Endothelial cell of umbilical vein (primary cell): ENCODE results near the gene ZFAND5. TPM values are rescaled to one million over a fixed set of nuclear protein-coding genes. Genes with fewer than 3 reads are reported as not detected.

Experiments used
- BruUV-seq: library from RNA; stranded (reverse); fragments of 400-500 nt; replicated peaks from 2 replicates; lab custom pipeline; 2021; lab: Mats Ljungman, UMichigan
- CTCF ChIA-PET: fragments of 300-600, 350-600 bp; sonication (Branson Sonifier 250); formaldehyde crosslinking; loops from one replicate; lab custom pipeline; 2021; ENCODE audit warnings: antibody characterized with exemption, inconsistent platforms; lab: Charles Lee
- POLR2A ChIA-PET: fragments of 300-600, 350-600 bp; sonication (Branson Sonifier 250); formaldehyde crosslinking; loops from one replicate; lab custom pipeline; 2021; ENCODE audit warnings: antibody characterized with exemption, inconsistent platforms; lab: Charles Lee
- DNase-seq: peaks from one replicate; pipeline ENCODE4 v3.0.0-alpha.2; 2011; ENCODE audit warnings: low read depth, low spot score
- FAIRE-seq: peaks from 2 replicates; lab custom pipeline; 2011; peaks lifted over from hg19 to GRCh38; lab: Jason Lieb, UNC
- H2AFZ ChIP-seq: 2 replicates; pipeline ENCODE4 v1.6.0; 2012; ENCODE audit warnings: low read depth, low read length, control low read depth, inconsistent platforms
- H3K27ac ChIP-seq: 2 replicates; pipeline ENCODE4 v1.5.1; 2011; ENCODE audit warnings: low read depth, mild to moderate bottlenecking, control low read depth, low read length, moderate library complexity; ENCODE audit not compliant: insufficient read depth
- H3K27me3 ChIP-seq, 2 experiments: 2 replicates each; pipeline versions ENCODE4 v1.6.0 to v1.6.1; 2011; ENCODE audit warnings: low read length in 2 of 2, mixed read lengths in 1 of 2; ENCODE audit not compliant: control insufficient read depth in 2 of 2, insufficient read depth in 2 of 2
- H3K36me3 ChIP-seq, 2 experiments: 2 replicates in 1 of 2; 3 replicates in 1 of 2; pipeline ENCODE4 v1.5.1; 2011; ENCODE audit warnings: low read length in 2 of 2, mild to moderate bottlenecking in 1 of 2, moderate library complexity in 1 of 2; ENCODE audit not compliant: control insufficient read depth in 2 of 2, insufficient read depth in 2 of 2; ENCODE audit errors: extremely low read depth in 1 of 2
- H3K4me1 ChIP-seq: 3 replicates; pipeline ENCODE4 v1.5.1; 2011; ENCODE audit warnings: mild to moderate bottlenecking, low read length; ENCODE audit not compliant: control insufficient read depth, insufficient read depth; ENCODE audit errors: extremely low read depth
- H3K4me2 ChIP-seq: 2 replicates; pipeline ENCODE4 v1.6.1; 2011; ENCODE audit warnings: low read length, control low read depth, mixed read lengths; ENCODE audit not compliant: insufficient read depth
- H3K4me3 ChIP-seq, 3 experiments: fragments of 200-600 bp in 1 of 3; sonication (generic), shearing (Covaris generic) in 1 of 3; replicated peaks in 1 of 3; 2 replicates each; pipeline ENCODE4 v1.5.1; 2011 to 2016; ENCODE audit warnings: control low read depth in 3 of 3, low read length in 3 of 3, mild to moderate bottlenecking in 2 of 3, inconsistent platforms in 1 of 3, low read depth in 1 of 3, moderate library complexity in 1 of 3; ENCODE audit not compliant: insufficient read depth in 1 of 3
- H3K79me2 ChIP-seq: 2 replicates; pipeline ENCODE4 v1.6.0; 2012; ENCODE audit warnings: low read length, inconsistent platforms; ENCODE audit not compliant: control insufficient read depth, insufficient read depth
- H3K9ac ChIP-seq: replicated peaks from 2 replicates; pipeline ENCODE3; 2011; ENCODE audit warnings: low read length, control low read depth; ENCODE audit not compliant: insufficient read depth; ENCODE audit errors: extremely low read depth
- H3K9me1 ChIP-seq: replicated peaks from 3 replicates; pipeline ENCODE4 v1.6.0; 2011; ENCODE audit warnings: mild to moderate bottlenecking, low read length; ENCODE audit not compliant: control insufficient read depth, insufficient read depth; ENCODE audit errors: extremely low read depth
- H3K9me3 ChIP-seq: replicated peaks from 2 replicates; pipeline ENCODE4 v1.5.1; 2012; ENCODE audit warnings: low read length, inconsistent platforms; ENCODE audit not compliant: control insufficient read depth, insufficient read depth
- H4K20me1 ChIP-seq: replicated peaks from 2 replicates; pipeline ENCODE3; 2011; ENCODE audit warnings: mild to moderate bottlenecking, low read length; ENCODE audit not compliant: control insufficient read depth, insufficient read depth; ENCODE audit errors: extremely low read depth
- EZH2 ChIP-seq: IDR thresholded peaks from 2 replicates; pipeline ENCODE4 v1.6.1; 2012; ENCODE audit warnings: borderline replicate concordance, low read depth, mild to moderate bottlenecking, moderate library complexity, low read length, inconsistent platforms; ENCODE audit not compliant: severe bottlenecking
- FOS ChIP-seq: IDR thresholded peaks from 2 replicates; pipeline ENCODE4 v1.6.1; 2011; ENCODE audit warnings: mild to moderate bottlenecking, low read length, moderate library complexity, borderline replicate concordance; ENCODE audit not compliant: insufficient read depth
- GATA2 ChIP-seq: IDR thresholded peaks from 2 replicates; pipeline ENCODE4 v1.7.0; 2011; ENCODE audit warnings: low read depth, mild to moderate bottlenecking, moderate library complexity, mixed read lengths, low read length; ENCODE audit not compliant: insufficient read length, insufficient read depth
- JUN ChIP-seq: IDR thresholded peaks from 2 replicates; pipeline ENCODE4 v1.6.1; 2011; ENCODE audit warnings: borderline replicate concordance, low read depth; ENCODE audit not compliant: insufficient read length, insufficient read depth
- MYC ChIP-seq: IDR thresholded peaks from one replicate; pipeline ENCODE4 v1.6.1; 2011; ENCODE audit warnings: mild to moderate bottlenecking, low read depth, low read length
- POLR2A ChIP-seq: IDR thresholded peaks from 2 replicates; pipeline ENCODE4 v1.6.1; 2012; ENCODE audit warnings: low read depth, mild to moderate bottlenecking, control low read depth, low read length
- POLR2AphosphoS5 ChIP-seq: IDR thresholded peaks from 2 replicates; pipeline ENCODE4 v1.6.1; 2012; ENCODE audit warnings: low read depth, mild to moderate bottlenecking, control low read depth, low read length, moderate library complexity; ENCODE audit not compliant: insufficient read depth
- dilution Hi-C: fragments of 300-500 bp; cut with MboI; formaldehyde crosslinking; loops from one replicate; pipeline ENCODE4 v1.15.0; 2019; ENCODE audit warnings: low sequenced_read_pairs; ENCODE audit not compliant: extremely low pct_ligation_motif_present
- intact Hi-C: fragments of 100-400 bp; cut with micrococcal nuclease; formaldehyde crosslinking; loops from one replicate; pipeline ENCODE4 v1.10.0; 2022
- polyA plus RNA-seq, 4 experiments: library from polyadenylated mRNA; depleted of rRNA in 3 of 4; stranded (reverse) in 3 of 4; unstranded in 1 of 4; fragments of >200 nt; gene quantifications; 2 replicates each; pipeline versions ENCODE4 v1.2.1 to v1.2.3, GENCODE V29; 2011 to 2012; ENCODE audit warnings: missing spikeins in 1 of 4
- total RNA-seq: library from RNA; stranded (reverse); gene quantifications from 2 replicates; pipeline ENCODE4 v1.2.3, GENCODE V29; 2021
- TF ChIP-seq, protein P1 (sequence below): IDR thresholded peaks from 2 replicates; pipeline ENCODE4 v1.6.1; 2011; ENCODE audit not compliant: insufficient read depth, insufficient read length
- TF ChIP-seq, protein P2 (sequence below), 2 donors: IDR thresholded peaks; 1 replicate in 1 of 2; 2 replicates in 1 of 2; pipeline ENCODE4 v1.5.1; 2011; ENCODE audit warnings: low read length in 2 of 2, mild to moderate bottlenecking in 2 of 2, moderate library complexity in 2 of 2, control low read depth in 1 of 2, inconsistent platforms in 1 of 2, low read depth in 1 of 2; ENCODE audit not compliant: insufficient read depth in 1 of 2; ENCODE audit errors: extremely low read depth in 1 of 2

The ZFAND5 gene
- total and polyA plus RNA-seq, 2 donors (not counting 3 experiments of a cell fraction or from before 2014, with no cell fraction given) = 63.7 to 176 TPM

DNA sequence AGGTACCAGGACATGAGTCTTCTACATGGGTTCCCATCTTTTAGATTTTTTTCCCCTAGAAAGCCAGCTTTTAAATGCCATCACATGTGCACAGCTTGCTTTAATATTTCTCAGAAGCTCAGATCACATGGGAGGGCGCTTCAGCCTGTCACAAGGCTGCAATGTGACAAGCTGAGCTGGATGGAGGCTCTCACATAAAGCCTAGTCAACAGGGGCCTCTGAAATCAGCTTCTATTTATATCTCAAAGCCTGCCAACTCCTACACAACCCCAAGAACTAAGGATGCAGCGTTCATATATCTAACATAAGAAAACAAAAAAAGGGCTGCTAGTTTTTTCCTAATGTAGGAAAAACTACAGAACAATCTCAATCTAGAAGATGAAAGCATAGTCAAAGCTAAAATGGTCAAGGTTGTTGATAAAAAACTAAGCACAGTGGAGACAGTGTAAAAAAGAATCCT is 2.3 kb downstream of the ZFAND5 start:
- TF ChIP-seq FOS (no peak), MYC (no peak), EZH2 (no peak), GATA2 (no peak), JUN (no peak), POLR2A (no peak), POLR2AphosphoS5 (no peak)
- TF ChIP-seq, protein P1, sequence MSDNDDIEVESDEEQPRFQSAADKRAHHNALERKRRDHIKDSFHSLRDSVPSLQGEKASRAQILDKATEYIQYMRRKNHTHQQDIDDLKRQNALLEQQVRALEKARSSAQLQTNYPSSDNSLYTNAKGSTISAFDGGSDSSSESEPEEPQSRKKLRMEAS = no peak
- TF ChIP-seq, protein P2, sequence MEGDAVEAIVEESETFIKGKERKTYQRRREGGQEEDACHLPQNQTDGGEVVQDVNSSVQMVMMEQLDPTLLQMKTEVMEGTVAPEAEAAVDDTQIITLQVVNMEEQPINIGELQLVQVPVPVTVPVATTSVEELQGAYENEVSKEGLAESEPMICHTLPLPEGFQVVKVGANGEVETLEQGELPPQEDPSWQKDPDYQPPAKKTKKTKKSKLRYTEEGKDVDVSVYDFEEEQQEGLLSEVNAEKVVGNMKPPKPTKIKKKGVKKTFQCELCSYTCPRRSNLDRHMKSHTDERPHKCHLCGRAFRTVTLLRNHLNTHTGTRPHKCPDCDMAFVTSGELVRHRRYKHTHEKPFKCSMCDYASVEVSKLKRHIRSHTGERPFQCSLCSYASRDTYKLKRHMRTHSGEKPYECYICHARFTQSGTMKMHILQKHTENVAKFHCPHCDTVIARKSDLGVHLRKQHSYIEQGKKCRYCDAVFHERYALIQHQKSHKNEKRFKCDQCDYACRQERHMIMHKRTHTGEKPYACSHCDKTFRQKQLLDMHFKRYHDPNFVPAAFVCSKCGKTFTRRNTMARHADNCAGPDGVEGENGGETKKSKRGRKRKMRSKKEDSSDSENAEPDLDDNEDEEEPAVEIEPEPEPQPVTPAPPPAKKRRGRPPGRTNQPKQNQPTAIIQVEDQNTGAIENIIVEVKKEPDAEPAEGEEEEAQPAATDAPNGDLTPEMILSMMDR (IDR thresholded peaks at IDR 0.05; ENCODE audit: extremely low read depth in 1 of 2, insufficient read depth in 1 of 2, low read depth in 1 of 2, low read length in 2 of 2) = no peak
- peak overlapping the region; percentile 97 for H3K4me2 ChIP-seq
- H3K27me3 ChIP-seq = no peaks in the 10 kb centered on the region
- H3K4me1 ChIP-seq = peaks cover 31% of the 10 kb centered on the region
- no peak overlapping the region for H2AFZ ChIP-seq
- H3K79me2 ChIP-seq = peaks cover 72% of the 10 kb centered on the region
- H4K20me1 ChIP-seq = peaks cover 37% of the 10 kb centered on the region
- peak; percentile 76 for DNase-seq
- H3K9ac ChIP-seq = peak overlapping the region; percentile 91
- POLR2A ChIA-PET = interaction anchor here (0.6 to 2.5 kb wide), 4 partner anchors 153 to 227 kb away, joined by 3 to 16 read pairs (median 4); no protein-coding TSS in a partner anchor
- no peaks in the 10 kb centered on the region for H3K9me1 ChIP-seq
- BruUV-seq = no TSS peak
- H3K9me3 ChIP-seq = no peaks in the 10 kb centered on the region
- H3K27ac ChIP-seq = peak overlapping the region; percentile 93
- peak; percentile 56 for FAIRE-seq
- CTCF ChIA-PET = interaction anchor here (0.8 to 7.1 kb wide), 12 partner anchors 10 to 494 kb away, joined by 3 to 70 read pairs (median 5); no protein-coding TSS in a partner anchor
- dilution Hi-C loops (no loop called here), intact Hi-C loops (loop anchor here (5.0 to 10.0 kb wide), 3 partner anchors 635 to 1948 kb away; partner anchors contain the start of genes ANXA1 and KLF9)
- peaks cover 7 to 22% of the 10 kb centered on the region in 2 experiments for H3K36me3 ChIP-seq
- H3K4me3 ChIP-seq = peak overlapping the region; percentile 54 to 88 (median 56)
